H1 (cell line): ENCODE results near the gene MTF2. TPM values are rescaled to one million over a fixed set of nuclear protein-coding genes. Genes with fewer than 3 reads are reported as not detected.

Experiments used
- CTCF ChIA-PET: fragments of 300-600 bp; sonication (Branson Sonifier 250); formaldehyde crosslinking; loops from one replicate; lab custom pipeline; 2021; ENCODE audit not compliant: partially characterized antibody; lab: Charles Lee
- POLR2A ChIA-PET: fragments of 300-600 bp; sonication (Branson Sonifier 250); formaldehyde crosslinking; loops from one replicate; lab custom pipeline; 2021; ENCODE audit warnings: inconsistent platforms; ENCODE audit not compliant: partially characterized antibody; lab: Charles Lee
- DNase-seq, 2 experiments: peaks; one replicate each; pipeline versions ENCODE4 v3.0.0 to v3.0.0-alpha.2; 2010 to 2022; ENCODE audit warnings: low spot score in 2 of 2, low read depth in 1 of 2, mixed read lengths in 1 of 2
- FAIRE-seq: peaks from 2 replicates; lab custom pipeline; 2011; peaks lifted over from hg19 to GRCh38; lab: Jason Lieb, UNC
- H2AFZ ChIP-seq: 2 replicates; pipeline ENCODE4 v1.8.1; 2012; ENCODE audit warnings: low read length, inconsistent platforms
- H2AK5ac ChIP-seq: 2 replicates; pipeline ENCODE4 v1.6.1; 2013; ENCODE audit warnings: low read depth, low read length
- H2BK120ac ChIP-seq: replicated peaks from 2 replicates; pipeline ENCODE3; 2013; ENCODE audit warnings: low read depth, low read length, inconsistent platforms
- H2BK12ac ChIP-seq: 2 replicates; pipeline ENCODE4 v1.6.1; 2013; ENCODE audit warnings: low read depth, low read length
- H2BK15ac ChIP-seq: 2 replicates; pipeline ENCODE4 v1.6.1; 2013; ENCODE audit warnings: low read length
- H2BK20ac ChIP-seq: 2 replicates; pipeline ENCODE4 v1.6.1; 2013; ENCODE audit warnings: low read length
- H2BK5ac ChIP-seq: 2 replicates; pipeline ENCODE4 v1.6.1; 2013; ENCODE audit warnings: low read depth, low read length
- H3K14ac ChIP-seq: 2 replicates; pipeline ENCODE4 v1.6.1; 2013; ENCODE audit warnings: inconsistent platforms; ENCODE audit not compliant: insufficient read length
- H3K18ac ChIP-seq: 2 replicates; pipeline ENCODE4 v1.6.1; 2013; ENCODE audit warnings: low read length; ENCODE audit errors: extremely low read depth
- H3K23ac ChIP-seq: 2 replicates; pipeline ENCODE4 v1.6.1; 2013; ENCODE audit warnings: inconsistent platforms; ENCODE audit not compliant: insufficient read length
- H3K23me2 ChIP-seq: 2 replicates; pipeline ENCODE4 v1.6.1; 2013; ENCODE audit warnings: low read depth, low read length
- H3K27ac ChIP-seq: 2 replicates; pipeline ENCODE4 v1.6.1; 2011; ENCODE audit warnings: low read depth, low read length, inconsistent platforms
- H3K27me3 ChIP-seq, 4 experiments: replicated peaks in 1 of 4; 1 replicate in 1 of 4; 2 replicates in 3 of 4; pipeline versions ENCODE4 v1.6.1 to v1.8.1; 2011 to 2013; ENCODE audit warnings: low read length in 3 of 4, mild to moderate bottlenecking in 3 of 4, inconsistent platforms in 2 of 4, mixed read lengths in 2 of 4, moderate library complexity in 1 of 4; ENCODE audit not compliant: control insufficient read depth in 3 of 4, insufficient read depth in 3 of 4; ENCODE audit errors: extremely low read depth in 1 of 4
- H3K36me3 ChIP-seq, 4 experiments: 2 replicates each; pipeline versions ENCODE4 v1.6.1 to v1.8.1; 2011 to 2013; ENCODE audit warnings: mild to moderate bottlenecking in 4 of 4, low read length in 3 of 4, moderate library complexity in 2 of 4, control low read depth in 1 of 4, inconsistent platforms in 1 of 4; ENCODE audit not compliant: insufficient read depth in 4 of 4, control insufficient read depth in 2 of 4
- H3K4ac ChIP-seq: replicated peaks from 2 replicates; pipeline ENCODE3; 2013; ENCODE audit warnings: low read length, low read depth, mixed read lengths, inconsistent platforms; ENCODE audit not compliant: insufficient read length
- H3K4me1 ChIP-seq, 4 experiments: replicated peaks in 1 of 4; 1 replicate in 1 of 4; 2 replicates in 3 of 4; pipeline versions ENCODE4 v1.6.1 to v1.8.1; 2011 to 2013; ENCODE audit warnings: low read length in 3 of 4, inconsistent platforms in 2 of 4, mixed read lengths in 1 of 4; ENCODE audit not compliant: insufficient read depth in 4 of 4, control insufficient read depth in 3 of 4
- H3K4me2 ChIP-seq, 2 experiments: 2 replicates each; pipeline versions ENCODE4 v1.6.1 to v1.8.1; 2011 to 2013; ENCODE audit warnings: low read depth in 2 of 2, low read length in 2 of 2, control low read depth in 1 of 2, inconsistent platforms in 1 of 2, mild to moderate bottlenecking in 1 of 2; ENCODE audit not compliant: insufficient read depth in 1 of 2
- H3K4me3 ChIP-seq, 4 experiments: fragments of 200-600, 300-600 bp in 1 of 4; sonication (generic), shearing (Covaris generic), sonication (Bioruptor Twin) in 1 of 4; 2 replicates each; pipeline versions ENCODE4 v1.5.1 to v1.8.1; 2011 to 2016; ENCODE audit warnings: low read length in 4 of 4, low read depth in 3 of 4, control low read depth in 2 of 4, inconsistent platforms in 2 of 4, mild to moderate bottlenecking in 2 of 4, mixed read lengths in 1 of 4, moderate library complexity in 1 of 4; ENCODE audit not compliant: insufficient read depth in 2 of 4; ENCODE audit errors: extremely low read depth in 1 of 4
- H3K56ac ChIP-seq: replicated peaks from 2 replicates; pipeline ENCODE3; 2013; ENCODE audit warnings: low read depth, mild to moderate bottlenecking, mixed read lengths, low read length, inconsistent platforms; ENCODE audit not compliant: insufficient read length
- H3K79me1 ChIP-seq: 2 replicates; pipeline ENCODE4 v1.6.1; 2013; ENCODE audit warnings: low read depth, low read length, control low read depth
- H3K79me2 ChIP-seq, 2 experiments: 2 replicates each; pipeline versions ENCODE4 v1.6.1 to v1.8.1; 2012 to 2013; ENCODE audit warnings: low read length in 2 of 2, mild to moderate bottlenecking in 2 of 2, inconsistent platforms in 1 of 2; ENCODE audit not compliant: insufficient read depth in 2 of 2, control insufficient read depth in 1 of 2
- H3K9ac ChIP-seq, 4 experiments: replicated peaks in 1 of 4; 1 replicate in 1 of 4; 2 replicates in 3 of 4; pipeline versions ENCODE4 v1.6.1 to v1.8.1; 2011 to 2013; ENCODE audit warnings: low read depth in 3 of 4, low read length in 3 of 4, control low read depth in 2 of 4, mild to moderate bottlenecking in 2 of 4, moderate library complexity in 2 of 4, inconsistent platforms in 1 of 4; ENCODE audit errors: extremely low read depth in 1 of 4
- H3K9me3 ChIP-seq, 2 experiments: 2 replicates each; pipeline versions ENCODE4 v1.6.1 to v1.8.1; 2012 to 2013; ENCODE audit warnings: mild to moderate bottlenecking in 2 of 2, moderate library complexity in 2 of 2, control low read depth in 1 of 2, inconsistent platforms in 1 of 2, low read depth in 1 of 2, low read length in 1 of 2, mixed read lengths in 1 of 2; ENCODE audit not compliant: insufficient read depth in 2 of 2
- H4K20me1 ChIP-seq, 2 experiments: replicated peaks in 1 of 2; 2 replicates each; pipeline versions ENCODE3 to v1.8.1; 2011 to 2013; ENCODE audit warnings: inconsistent platforms in 2 of 2, low read length in 2 of 2, mild to moderate bottlenecking in 1 of 2; ENCODE audit not compliant: insufficient read depth in 2 of 2, control insufficient read depth in 1 of 2
- H4K5ac ChIP-seq: 2 replicates; pipeline ENCODE4 v1.6.1; 2013; ENCODE audit warnings: low read length, low read depth, mixed read lengths, inconsistent platforms; ENCODE audit not compliant: insufficient read length
- H4K8ac ChIP-seq: 2 replicates; pipeline ENCODE4 v1.8.0; 2013; ENCODE audit warnings: mild to moderate bottlenecking, moderate library complexity, low read length, inconsistent platforms; ENCODE audit not compliant: insufficient read depth; ENCODE audit errors: extremely low read depth
- H4K91ac ChIP-seq: replicated peaks from 2 replicates; pipeline ENCODE3; 2013; ENCODE audit warnings: low read length, mixed read lengths, inconsistent platforms; ENCODE audit not compliant: insufficient read length
- CBX8 ChIP-seq: fragments of 300-800, 300-1000 bp; sonication (generic); IDR thresholded peaks from 2 replicates; pipeline ENCODE4 v1.7.1; 2016; ENCODE audit warnings: low read depth, low read length, borderline replicate concordance
- GABPA ChIP-seq: IDR thresholded peaks from 2 replicates; pipeline ENCODE4 v1.6.1; 2011; ENCODE audit warnings: mild to moderate bottlenecking, low read length, moderate library complexity, borderline replicate concordance; ENCODE audit not compliant: insufficient read depth
- JUND ChIP-seq: IDR thresholded peaks from 2 replicates; pipeline ENCODE4 v1.6.1; 2011; ENCODE audit warnings: mild to moderate bottlenecking, improper control_type of control experiment, low read length
- KDM1A ChIP-seq: fragments of 200-600, 300-600 bp; sonication (generic); IDR thresholded peaks from 2 replicates; pipeline ENCODE4 v1.7.1; 2016; ENCODE audit warnings: mild to moderate bottlenecking, low read length, borderline replicate concordance
- KDM5A ChIP-seq: fragments of 200-600 bp; IDR thresholded peaks from 2 replicates; pipeline ENCODE4 v1.7.1; 2012; ENCODE audit warnings: mild to moderate bottlenecking, low read length, inconsistent platforms, mixed read lengths
- RAD21 ChIP-seq, 2 experiments: IDR thresholded peaks in 1 of 2; conservative IDR thresholded peaks in 1 of 2; 2 replicates each; pipeline ENCODE4 v1.6.1; 2011; ENCODE audit warnings: low read depth in 2 of 2, low read length in 2 of 2, improper control_type of control experiment in 1 of 2, inconsistent platforms in 1 of 2, mild to moderate bottlenecking in 1 of 2, moderate library complexity in 1 of 2
- SP1 ChIP-seq: IDR thresholded peaks from 2 replicates; pipeline ENCODE4 v1.6.1; 2011; ENCODE audit warnings: low read depth, low read length
- SUZ12 ChIP-seq: fragments of 200-600 bp; sonication (generic); IDR thresholded peaks from 2 replicates; pipeline ENCODE4 v1.6.1; 2012; ENCODE audit warnings: mild to moderate bottlenecking, inconsistent platforms, low read length, moderate library complexity, mixed read lengths
- TCF12 ChIP-seq: IDR thresholded peaks from 2 replicates; pipeline ENCODE4 v1.6.1; 2011; ENCODE audit warnings: low read depth, mild to moderate bottlenecking, low read length
- WGBS, 2 experiments: shearing (Covaris generic) in 1 of 2; methylation state at CpG; one replicate each; pipeline versions ENCODE4 v1.1.6 to v1.1.7; 2013 to 2015; ENCODE audit warnings: low lambda C conversion rate in 2 of 2, mixed read lengths in 2 of 2, inconsistent platforms in 1 of 2, low coverage in 1 of 2, missing lambda C conversion rate in 1 of 2; ENCODE audit not compliant: insufficient replicate concordance in 2 of 2, insufficient coverage in 1 of 2, insufficient read length in 1 of 2; ENCODE audit errors: extremely low coverage in 1 of 2, missing lambda C conversion rate in 1 of 2; 5-methylcytosine and 5-hydroxymethylcytosine counted together
- polyA plus RNA-seq, 7 experiments: library from polyadenylated mRNA; depleted of rRNA in 3 of 7; stranded (reverse) in 5 of 7; unstranded in 2 of 7; fragments of >200 nt in 5 of 7; fragments of 200-250 nt in 2 of 7; gene quantifications; 1 replicate in 5 of 7; 2 replicates in 1 of 7; 4 replicates in 1 of 7; pipeline versions ENCODE4 v1.2.1 to v1.2.3, GENCODE V29; 2011 to 2013; ENCODE audit warnings: missing spikeins in 2 of 7, mixed read lengths in 2 of 7
- total RNA-seq: library from RNA; stranded (reverse); fragmentation: NEBNext Ultra II Directional; extraction: Animal tissue kit (Norgen Biotek cat#: 25700); gene quantifications from 2 replicates; pipeline ENCODE4 v1.2.1, GENCODE V29; 2021
- TF ChIP-seq, protein P1 (sequence below), 3 experiments: IDR thresholded peaks; 1 replicate in 2 of 3; 2 replicates in 1 of 3; pipeline versions ENCODE4 v1.5.1 to v1.6.1; 2011; ENCODE audit warnings: low read length in 3 of 3, mild to moderate bottlenecking in 3 of 3, inconsistent platforms in 2 of 3, low read depth in 1 of 3, moderate library complexity in 1 of 3; ENCODE audit not compliant: insufficient read depth in 1 of 3; ENCODE audit errors: control extremely low read depth in 1 of 3

The MTF2 gene
- total and polyA plus RNA-seq, 2 of the 8 experiments (the other 6 are each of a cell fraction or from before 2014, with no cell fraction given) = 72.1 to 102 TPM

- WGBS, 2 experiments = 5% methylated on average over 7 of the region's 7 CpGs; no CpG with 5 or more reads in 1 of the 2 experiments
- H3K18ac ChIP-seq = no peak overlapping the region; the same call in 1 of the 2 replicates
- no peak overlapping the region for H2BK15ac ChIP-seq
- H3K23ac ChIP-seq = no peak overlapping the region
- H3K56ac ChIP-seq = no peak overlapping the region
- peak overlapping the region; percentile 68 for H4K5ac ChIP-seq
- peaks cover 5 to 6% of the 10 kb centered on the region in 2 experiments for H4K20me1 ChIP-seq
- H3K14ac ChIP-seq = no peak overlapping the region
- H2BK120ac ChIP-seq = no peak overlapping the region
- POLR2A ChIA-PET = interaction anchor here (0.7 to 4.1 kb wide), 40 partner anchors 11 to 845 kb away, joined by 3 to 65 read pairs (median 6); partner anchors contain the start of genes CCDC18, DIPK1A, DR1 and RPL5
- CTCF ChIA-PET = interaction anchor here (0.9 to 1.6 kb wide), 7 partner anchors 9 to 55 kb away, joined by 3 to 6 read pairs (median 3); no protein-coding TSS in a partner anchor
- H3K9me3 ChIP-seq = peaks cover 3 to 4% of the 10 kb centered on the region in 2 experiments; a peak in 2 of 4 replicates
- H2BK20ac ChIP-seq = no peak overlapping the region
- peaks cover 39 to 49% of the 10 kb centered on the region in 2 experiments for H3K79me2 ChIP-seq
- no peak overlapping the region for H2AK5ac ChIP-seq
- no peak overlapping the region for H3K4ac ChIP-seq
- H3K4me3 ChIP-seq = peak overlapping the region; percentile 44 to 100 (median 98)
- H3K36me3 ChIP-seq = peaks cover 0 to 19% (median 7%) of the 10 kb centered on the region in 4 experiments; a peak in 3 of 8 replicates
- no peak overlapping the region for H2BK12ac ChIP-seq
- H3K9ac ChIP-seq = peak overlapping the region; percentile 67 to 90 (median 78)
- H3K4me1 ChIP-seq = no peaks in the 10 kb centered on the region; a peak in 2 of 7 replicates
- H3K27ac ChIP-seq = peak overlapping the region; percentile 76; the same call in 1 of the 2 replicates
- DNase-seq (no peak), FAIRE-seq (no peak)
- peak overlapping the region; percentile 46 to 78 for H3K4me2 ChIP-seq
- peak overlapping the region; percentile 99 for H2BK5ac ChIP-seq
- no peaks in the 10 kb centered on the region for H3K27me3 ChIP-seq
- no peak overlapping the region for H4K8ac ChIP-seq
- no peaks in the 10 kb centered on the region for H3K79me1 ChIP-seq
- peaks cover 4% of the 10 kb centered on the region; the same call in 1 of the 2 replicates for H3K23me2 ChIP-seq
- peak overlapping the region; percentile 45; the same call in 1 of the 2 replicates for H2AFZ ChIP-seq
- H4K91ac ChIP-seq = no peak overlapping the region
- TF ChIP-seq KDM1A = no peak
- TF ChIP-seq JUND = no peak
- TF ChIP-seq RAD21 (IDR thresholded peaks at IDR 0.05 in 1 of 2, conservative IDR thresholded peaks at IDR 0.05 in 1 of 2; ENCODE audit: low read depth in 2 of 2, low read length in 2 of 2) = no peak
- no peak for TF ChIP-seq SUZ12
- TF ChIP-seq, protein P1, sequence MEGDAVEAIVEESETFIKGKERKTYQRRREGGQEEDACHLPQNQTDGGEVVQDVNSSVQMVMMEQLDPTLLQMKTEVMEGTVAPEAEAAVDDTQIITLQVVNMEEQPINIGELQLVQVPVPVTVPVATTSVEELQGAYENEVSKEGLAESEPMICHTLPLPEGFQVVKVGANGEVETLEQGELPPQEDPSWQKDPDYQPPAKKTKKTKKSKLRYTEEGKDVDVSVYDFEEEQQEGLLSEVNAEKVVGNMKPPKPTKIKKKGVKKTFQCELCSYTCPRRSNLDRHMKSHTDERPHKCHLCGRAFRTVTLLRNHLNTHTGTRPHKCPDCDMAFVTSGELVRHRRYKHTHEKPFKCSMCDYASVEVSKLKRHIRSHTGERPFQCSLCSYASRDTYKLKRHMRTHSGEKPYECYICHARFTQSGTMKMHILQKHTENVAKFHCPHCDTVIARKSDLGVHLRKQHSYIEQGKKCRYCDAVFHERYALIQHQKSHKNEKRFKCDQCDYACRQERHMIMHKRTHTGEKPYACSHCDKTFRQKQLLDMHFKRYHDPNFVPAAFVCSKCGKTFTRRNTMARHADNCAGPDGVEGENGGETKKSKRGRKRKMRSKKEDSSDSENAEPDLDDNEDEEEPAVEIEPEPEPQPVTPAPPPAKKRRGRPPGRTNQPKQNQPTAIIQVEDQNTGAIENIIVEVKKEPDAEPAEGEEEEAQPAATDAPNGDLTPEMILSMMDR (IDR thresholded peaks at IDR 0.05; ENCODE audit: control extremely low read depth in 1 of 3, insufficient read depth in 1 of 3, low read depth in 1 of 3, low read length in 3 of 3) = no peak
- TF ChIP-seq CBX8 = no peak
- no peak for TF ChIP-seq GABPA
- no peak for TF ChIP-seq SP1
- no peak for TF ChIP-seq TCF12
- TF ChIP-seq KDM5A = no peak
These were observed 471 bp upstream of the MTF2 start for GRCh38 chr1:93078638-93078985.
